Inflammatory macrophage (primary cell): Measurements from ENCODE around the gene ANKRD30A.
"Not testable (repeated sequence)": the region's sequence is repeated elsewhere in the genome, so short reads cannot be mapped to it uniquely, and the experiment has no call there.

Experiments used
- DNase-seq, 2 donors: peaks; one replicate each; pipeline ENCODE4 v3.0.0-alpha.2; 2020 to 2022

ANKRD30A gene

DNA sequence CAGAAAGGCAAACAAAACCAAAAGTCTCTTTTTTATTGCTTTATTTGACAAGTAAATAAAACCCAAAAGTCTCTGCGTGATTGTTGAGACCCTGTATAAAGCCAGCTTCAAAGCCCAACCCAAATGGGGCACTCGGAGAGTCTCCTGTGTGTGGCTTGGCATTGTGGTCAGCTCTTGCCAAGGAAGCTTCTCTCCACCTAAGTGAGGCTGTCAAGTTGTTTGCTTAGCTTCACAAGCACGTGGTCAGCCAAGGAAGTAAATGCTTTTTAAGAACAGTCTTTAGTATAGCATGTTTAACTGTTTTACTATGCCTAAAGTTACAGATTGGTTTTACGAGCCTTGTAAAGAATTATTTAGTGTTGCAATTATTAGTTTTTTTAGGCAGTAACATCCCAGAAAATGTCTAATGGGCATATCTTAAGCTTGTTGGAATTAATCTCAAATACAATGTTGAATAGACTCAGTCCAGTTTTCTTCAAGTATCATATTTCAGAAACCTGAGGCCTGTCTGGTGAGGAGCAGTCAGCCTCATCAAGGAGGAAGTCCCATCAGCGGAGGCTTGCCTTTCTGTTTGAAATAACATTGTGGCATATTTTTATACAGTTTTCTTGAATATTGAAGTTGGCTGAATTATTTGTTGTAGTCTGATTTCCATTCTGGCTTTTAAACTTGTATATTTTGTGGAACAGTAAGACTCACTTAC lies 144.3 kb downstream of the ANKRD30A start:
- no peak for DNase-seq

DNA sequence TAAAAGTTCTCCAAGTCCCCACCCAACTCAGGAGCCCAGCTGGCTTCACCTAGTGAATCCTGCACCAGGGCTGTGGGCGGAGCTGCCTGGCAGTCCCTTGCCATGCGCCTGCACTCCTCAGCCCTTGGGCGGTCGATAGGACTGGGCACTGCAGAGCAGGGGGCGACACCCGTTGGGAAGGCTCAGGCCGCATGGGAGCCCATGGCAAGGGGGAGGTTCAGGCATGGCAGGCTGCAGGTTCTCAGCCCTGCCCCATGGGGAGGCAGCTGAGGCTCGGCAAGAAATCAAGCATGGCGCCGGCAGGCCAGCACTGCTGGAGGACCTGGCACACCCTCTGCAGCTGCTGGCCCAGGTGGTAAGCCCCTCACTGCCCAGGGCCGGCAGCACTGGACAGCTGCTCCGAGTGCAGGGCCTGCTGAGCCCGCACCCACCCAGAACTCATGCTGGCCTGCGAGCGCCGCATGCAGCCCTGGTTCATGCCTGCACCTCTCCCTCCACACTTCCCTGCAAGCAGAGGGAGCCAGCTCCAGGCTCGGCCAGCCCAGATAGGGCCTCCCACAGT lies 149.9 kb downstream of the ANKRD30A start:
- no peak for DNase-seq

DNA sequence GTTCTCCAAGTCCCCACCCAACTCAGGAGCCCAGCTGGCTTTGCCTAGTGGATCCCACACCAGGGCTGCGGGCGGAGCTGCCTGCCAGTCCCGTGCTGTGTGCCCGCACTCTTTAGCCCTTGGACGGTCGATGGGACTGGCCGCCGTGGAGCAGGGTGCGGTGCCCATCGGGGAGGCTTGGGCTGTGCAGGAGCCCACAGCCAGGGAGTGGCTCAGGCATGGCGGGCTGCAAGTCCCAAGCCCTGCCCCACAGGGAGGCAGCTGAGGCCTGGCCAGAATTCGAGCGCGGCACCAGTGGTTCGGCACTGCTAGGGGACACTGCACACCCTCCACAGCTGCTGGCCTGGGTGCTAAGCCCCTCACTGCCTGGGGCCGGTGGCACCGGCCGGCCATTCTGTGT lies 159.7 kb downstream of the ANKRD30A start:
- DNase-seq: no peak

DNA sequence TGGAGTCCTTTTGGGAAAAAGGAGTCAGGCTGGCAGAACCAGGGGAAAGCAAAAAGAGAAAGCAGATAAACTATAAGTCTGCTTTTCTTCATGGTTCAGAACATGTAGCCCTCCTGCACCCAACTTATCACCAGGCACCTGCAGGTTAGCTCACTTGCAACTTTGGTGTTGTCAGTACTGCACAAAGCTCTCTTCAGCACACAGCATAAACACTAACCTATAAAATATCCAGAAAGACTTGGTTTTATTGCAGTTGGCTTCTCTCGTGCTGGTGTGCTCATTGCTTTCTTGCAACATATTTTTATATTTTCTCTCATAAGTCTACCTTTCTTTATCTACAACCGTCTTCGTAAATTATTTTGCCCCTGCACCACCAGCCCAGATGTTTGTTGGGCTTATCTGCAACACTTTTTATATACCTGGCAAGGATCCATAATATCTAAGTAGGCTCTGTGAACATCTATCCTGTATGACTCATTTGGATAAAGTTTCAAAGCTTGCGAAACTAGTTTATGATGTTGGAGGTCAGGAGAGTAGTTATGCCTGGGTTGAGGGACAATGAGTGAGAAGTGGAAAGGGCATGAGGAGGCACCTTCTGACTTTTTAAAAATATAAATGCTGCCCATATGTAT lies 164.6 kb downstream of the ANKRD30A start:
- no peak for DNase-seq

DNA sequence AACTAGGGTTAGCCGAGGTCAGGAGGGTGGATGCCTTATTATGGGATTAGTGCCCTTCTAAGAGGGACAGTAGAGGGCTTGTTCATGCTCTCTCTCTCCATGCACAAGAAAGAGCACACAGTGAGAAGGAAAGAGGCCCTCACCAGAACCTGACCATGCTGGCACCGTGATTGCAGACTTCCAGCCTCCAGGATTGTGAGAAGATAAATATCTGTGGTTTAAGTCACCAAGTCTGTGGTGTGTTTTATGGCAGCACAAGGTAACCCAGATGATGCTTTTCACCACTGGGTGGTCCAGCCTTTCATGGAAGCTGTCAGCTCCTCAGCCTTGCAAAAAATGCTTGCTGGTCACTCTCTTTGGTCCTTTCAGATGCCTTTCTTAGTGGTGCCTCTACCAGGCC lies 175.9 kb downstream of the ANKRD30A start:
- DNase-seq: no peak

DNA sequence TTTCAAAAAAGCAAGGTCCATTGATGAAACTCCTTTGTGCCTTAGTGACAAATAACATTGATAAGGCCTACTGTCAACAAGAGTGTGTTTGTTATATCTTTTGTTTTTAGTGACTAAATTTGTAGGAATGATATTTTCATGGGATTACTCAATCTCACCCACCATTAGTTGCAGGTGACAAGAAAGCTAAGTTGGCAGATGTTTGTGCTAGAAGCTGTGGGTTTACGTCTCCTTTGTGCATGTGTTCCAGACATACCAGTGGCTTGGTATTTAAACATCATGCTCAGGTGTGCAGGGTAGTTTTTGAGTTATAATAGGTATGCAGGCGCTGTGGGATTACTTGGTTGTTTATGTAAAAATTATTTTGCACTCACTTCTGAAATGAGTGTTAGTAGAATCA lies 178.6 kb downstream of the ANKRD30A start:
- DNase-seq: no peak

DNA sequence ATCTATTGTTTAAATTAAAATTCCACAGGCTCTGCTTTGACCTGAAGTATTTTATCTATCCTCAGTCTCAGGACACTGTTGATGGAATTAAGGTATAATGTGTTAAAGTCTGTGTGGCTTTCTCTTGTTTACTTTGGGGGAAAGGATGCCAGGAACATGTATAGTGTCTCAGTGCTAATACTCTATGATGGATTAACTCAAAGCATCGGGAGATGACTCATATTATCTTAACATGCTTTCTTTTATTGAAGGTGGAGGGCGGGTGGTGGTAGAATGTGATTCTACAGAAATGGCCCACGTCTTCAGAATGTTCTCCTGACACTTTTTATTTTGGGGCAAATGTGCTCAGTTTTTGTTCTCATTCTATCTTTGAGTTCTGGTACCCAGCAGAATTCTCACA lies 189.0 kb downstream of the ANKRD30A start:
- DNase-seq: no peak

DNA sequence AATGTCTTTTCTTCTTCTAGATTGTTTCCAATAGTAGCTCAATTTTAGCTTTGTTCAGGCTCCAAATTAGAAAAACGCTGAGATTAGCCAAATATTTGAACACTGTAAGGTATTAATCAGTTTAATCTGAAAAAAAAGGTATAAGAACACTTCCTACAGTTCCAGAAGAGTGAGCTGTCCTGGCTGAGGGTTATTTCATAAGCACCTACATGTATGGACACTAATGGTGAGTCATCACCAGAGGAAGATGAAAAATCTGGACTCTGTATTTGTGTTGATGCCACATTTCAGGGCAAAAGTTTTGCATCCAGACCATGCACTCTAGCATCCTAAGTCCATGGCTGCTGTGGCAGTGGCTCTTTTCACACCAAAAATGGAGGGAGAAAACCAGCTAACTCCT lies 189.5 kb downstream of the ANKRD30A start:
- no peak for DNase-seq

DNA sequence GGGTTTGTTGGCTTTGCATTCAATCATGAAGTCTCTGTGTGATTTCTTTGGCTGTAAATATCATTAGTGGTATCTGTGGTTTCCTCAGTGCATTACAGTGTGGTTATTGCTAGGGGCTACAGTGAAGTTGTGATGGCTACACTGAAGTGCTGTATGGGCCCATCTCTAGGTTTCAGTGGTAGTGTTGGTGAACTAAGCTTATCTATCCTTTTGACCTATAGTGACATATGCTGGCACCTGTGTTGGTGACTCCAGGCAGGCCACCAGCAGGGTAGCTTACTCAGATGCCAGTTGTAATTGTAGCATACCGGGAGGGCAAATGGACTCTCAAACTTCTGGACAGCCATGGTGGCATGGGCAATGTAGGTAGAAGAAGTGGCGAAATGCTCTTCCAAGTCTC lies 219.0 kb downstream of the ANKRD30A start:
- DNase-seq: no peak

DNA sequence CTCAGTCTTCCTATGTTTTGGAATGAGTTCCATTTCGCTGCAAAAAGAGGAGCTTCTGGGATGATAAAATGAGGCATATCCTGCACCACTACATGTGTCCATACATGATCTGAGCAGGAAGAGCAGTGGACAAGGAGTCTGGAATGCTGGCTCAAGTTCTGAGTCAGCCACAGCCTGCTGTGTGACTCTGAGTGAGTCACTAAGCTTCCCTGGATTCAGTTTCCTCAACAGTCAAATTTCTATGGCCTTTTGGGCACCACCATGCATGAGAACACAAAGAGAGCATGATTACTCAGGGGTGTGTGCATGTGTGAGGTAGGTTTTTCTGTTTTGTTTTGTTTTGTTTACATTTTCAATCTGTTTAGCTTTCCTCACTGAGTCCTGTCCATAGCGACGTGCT lies 254.6 kb downstream of the ANKRD30A start:
- DNase-seq: no peak

DNA sequence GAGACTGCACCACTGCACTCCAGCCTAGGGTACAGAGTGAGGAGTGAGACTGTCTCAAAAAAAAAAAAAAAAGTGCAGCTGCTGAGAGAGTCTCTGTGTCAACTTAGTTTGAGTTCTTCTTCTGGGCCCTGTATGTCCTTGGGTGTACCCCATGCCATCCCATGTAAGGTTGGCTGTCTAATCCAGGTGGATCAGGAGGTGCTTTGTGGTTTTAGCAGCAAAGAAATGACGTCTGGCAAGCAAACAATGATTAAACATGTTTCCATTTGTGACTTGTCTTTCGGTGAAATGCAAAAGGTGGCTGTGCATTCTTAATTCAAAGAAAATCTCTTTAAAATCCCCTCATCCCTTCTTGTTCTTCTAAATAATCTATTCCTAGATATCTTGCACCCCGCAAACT lies 255.9 kb downstream of the ANKRD30A start:
- DNase-seq: no peak

DNA sequence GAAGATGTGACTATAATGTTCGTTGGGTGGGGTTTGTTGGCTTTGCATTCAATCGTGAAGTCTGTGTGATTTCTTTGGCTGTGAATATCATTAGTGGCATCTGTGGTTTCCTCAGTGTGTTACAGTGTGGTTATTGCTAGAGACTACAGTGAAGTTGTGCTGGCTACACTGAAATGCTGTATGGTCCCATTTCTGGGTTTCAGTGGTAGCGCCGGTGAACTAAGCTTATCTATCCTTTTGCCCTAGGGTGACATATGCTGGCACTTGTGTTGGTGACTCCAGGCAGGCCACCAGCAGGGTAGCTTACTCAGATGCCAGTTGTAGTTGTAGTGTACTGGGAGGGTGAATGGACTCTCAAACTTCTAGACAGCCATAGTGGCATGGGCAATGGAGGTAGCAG lies 259.5 kb downstream of the ANKRD30A start:
- no peak for DNase-seq

DNA sequence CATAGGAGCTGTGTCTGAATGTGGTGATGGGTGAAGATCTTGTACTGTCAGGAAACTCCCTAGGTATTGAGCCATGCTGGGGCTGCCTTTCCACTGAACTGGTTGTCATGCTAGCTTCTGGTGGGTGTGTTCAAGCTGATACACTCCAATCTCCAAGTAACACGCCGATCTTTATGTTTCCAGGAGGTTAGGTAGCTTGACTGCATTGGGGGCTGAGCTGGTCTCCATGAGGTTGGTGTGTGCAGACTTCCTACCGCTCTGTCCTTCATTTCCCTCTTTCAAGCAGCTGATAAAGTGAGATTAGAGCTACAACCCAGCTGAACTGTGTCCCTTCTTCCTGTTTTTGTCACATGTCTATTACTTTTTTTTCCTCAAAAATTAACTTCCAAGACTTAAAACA lies 265.5 kb downstream of the ANKRD30A start:
- no peak for DNase-seq

DNA sequence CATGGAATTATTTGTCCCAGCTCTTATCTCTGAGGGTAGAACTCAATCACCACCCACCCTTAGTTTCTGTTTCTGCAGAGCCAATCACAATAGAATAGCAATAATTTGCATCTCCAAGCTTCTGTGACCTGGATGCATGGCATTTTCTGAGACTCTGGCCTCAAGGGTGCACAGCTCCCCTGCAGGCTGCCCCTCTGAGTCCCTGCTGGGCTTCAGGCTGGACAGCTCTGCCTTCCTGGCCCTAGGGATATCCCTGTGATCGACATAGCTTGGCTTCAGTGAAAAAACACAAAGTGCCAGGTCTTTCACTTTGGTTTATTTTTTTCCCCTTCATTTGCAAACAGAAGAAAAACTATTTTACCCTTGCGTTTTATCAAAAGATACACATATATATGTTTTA lies 275.4 kb downstream of the ANKRD30A start:
- not testable (repeated sequence) for DNase-seq

DNA sequence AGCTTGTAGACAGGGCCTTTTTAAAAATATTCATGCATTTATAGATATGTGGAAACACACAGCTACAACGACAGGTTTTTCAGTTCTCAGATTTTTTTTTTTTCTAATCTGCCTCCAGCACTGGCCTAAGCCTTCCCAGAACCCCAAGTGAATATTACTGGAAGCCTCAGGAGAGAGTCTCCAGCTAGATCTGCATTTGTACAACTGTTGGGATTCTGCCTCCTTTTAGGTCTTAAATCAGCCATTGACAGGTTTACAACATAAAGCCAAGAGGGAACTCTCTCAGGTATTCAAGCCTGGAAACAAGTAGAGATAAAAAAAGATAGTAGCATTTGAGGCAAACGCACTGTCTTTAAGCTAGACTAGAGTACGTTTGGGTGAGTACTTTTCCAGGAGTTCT lies 275.8 kb downstream of the ANKRD30A start:
- DNase-seq: no peak

DNA sequence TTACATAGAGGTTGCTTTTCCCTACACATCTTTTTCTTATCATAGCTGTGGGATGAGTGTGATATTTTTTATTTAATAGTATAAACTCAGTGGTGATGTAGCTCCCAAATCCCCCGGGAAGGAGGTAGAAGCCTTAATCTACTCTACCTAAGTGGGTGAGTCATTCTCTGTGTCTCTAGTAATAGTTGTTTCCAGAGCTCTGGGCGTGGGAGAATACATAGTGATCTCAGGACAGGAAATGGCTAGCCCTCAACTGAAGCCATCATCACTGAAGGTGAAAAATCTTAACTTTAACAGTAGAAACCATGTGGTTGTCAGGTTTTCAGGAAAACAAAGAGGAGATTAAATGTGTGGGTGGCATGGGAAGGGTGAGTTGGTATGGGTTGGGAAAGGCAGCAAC lies 278.4 kb downstream of the ANKRD30A start:
- no peak for DNase-seq
